Mononuclear cell (primary cell): ENCODE measurements around the gene CEP89. TPM values are rescaled to one million over a fixed set of nuclear protein-coding genes. Genes with fewer than 3 reads are reported as not detected.
"Not testable (repeated sequence)": the region's sequence is repeated elsewhere in the genome, so short reads cannot be mapped to it uniquely, and the experiment has no call there.

Experiments used
- H3K27me3 ChIP-seq: 2 replicates; pipeline ENCODE4 v1.6.0; 2011; ENCODE audit warnings: low read length, control low read depth; ENCODE audit not compliant: insufficient read depth
- H3K4me1 ChIP-seq: 2 replicates; pipeline ENCODE4 v1.5.1; 2011; ENCODE audit warnings: mild to moderate bottlenecking, low read length, control low read depth; ENCODE audit not compliant: insufficient read depth
- H3K4me3 ChIP-seq: 2 replicates; pipeline ENCODE4 v1.5.1; 2011; ENCODE audit warnings: mild to moderate bottlenecking, low read length, moderate library complexity
- H3K9me3 ChIP-seq: 2 replicates; pipeline ENCODE4 v1.5.1; 2011; ENCODE audit warnings: low read depth, mild to moderate bottlenecking, control low read depth, low read length
- total RNA-seq: library from RNA; depleted of rRNA; stranded (reverse); fragments of >200 nt; gene quantifications from one replicate; pipeline ENCODE4 v1.2.3, GENCODE V29; 2012

CEP89 gene
- total RNA-seq, 1 donor: 2.2 TPM

- H3K4me1 ChIP-seq: peaks cover 25% of the 10 kb centered on the region
- H3K27me3 ChIP-seq, H3K4me3 ChIP-seq, H3K9me3 ChIP-seq: not testable (repeated sequence)
Measured at GRCh38 chr19:32979807-32980206, 8.0 kb upstream of the CEP89 start.

GRCh38 chr19:32977813-32978212, 6.1 kb upstream of the CEP89 start:
- not testable (repeated sequence) for H3K27me3 ChIP-seq, H3K4me3 ChIP-seq, H3K9me3 ChIP-seq
- H3K4me1 ChIP-seq: peaks cover 25% of the 10 kb centered on the region

- Histone ChIP-seq H3K4me3 (no peak overlapping the region), H3K9me3 (no peaks in the 10 kb centered on the region), H3K4me1 (peaks cover 28% of the 10 kb centered on the region), H3K27me3 (no peaks in the 10 kb centered on the region)
Measured at GRCh38 chr19:32977280-32977679, 5.5 kb upstream of the CEP89 start.

GRCh38 chr19:32976223-32976805, 4.6 kb upstream of the CEP89 start:
- peaks cover 29% of the 10 kb centered on the region for H3K4me1 ChIP-seq
- H3K9me3 ChIP-seq: no peaks in the 10 kb centered on the region
- no peaks in the 10 kb centered on the region for H3K27me3 ChIP-seq

GRCh38 chr19:32971012-32971595, 654 bp downstream of the CEP89 start:
- Histone ChIP-seq H3K4me3 (peak overlapping the region; percentile 91), H3K4me1 (peaks cover 12% of the 10 kb centered on the region), H3K9me3 (no peaks in the 10 kb centered on the region), H3K27me3 (no peaks in the 10 kb centered on the region)

More at GRCh38 chr19:32976223-32976805, 4.6 kb upstream of the CEP89 start:
- no peak overlapping the region for H3K4me3 ChIP-seq

GRCh38 chr19:32969549-32969948, 2.2 kb downstream of the CEP89 start:
- Histone ChIP-seq H3K4me3 (no peak overlapping the region), H3K9me3 (no peaks in the 10 kb centered on the region), H3K27me3 (no peaks in the 10 kb centered on the region), H3K4me1 (peaks cover 12% of the 10 kb centered on the region)

- no peaks in the 10 kb centered on the region for H3K9me3 ChIP-seq
- no peaks in the 10 kb centered on the region for H3K27me3 ChIP-seq
- H3K4me1 ChIP-seq: peaks cover 8% of the 10 kb centered on the region
- H3K4me3 ChIP-seq: no peak overlapping the region
Measured at GRCh38 chr19:32966750-32967149, 5.0 kb downstream of the CEP89 start.

- H3K9me3 ChIP-seq: no peaks in the 10 kb centered on the region
- H3K27me3 ChIP-seq: no peaks in the 10 kb centered on the region
- no peak overlapping the region for H3K4me3 ChIP-seq
- H3K4me1 ChIP-seq: no peaks in the 10 kb centered on the region
Measured at GRCh38 chr19:32945260-32945659, 26.5 kb downstream of the CEP89 start.

GRCh38 chr19:32941273-32941672, 30.5 kb downstream of the CEP89 start:
- H3K4me1 ChIP-seq, H3K9me3 ChIP-seq, H3K27me3 ChIP-seq, H3K4me3 ChIP-seq: not testable (repeated sequence)

- Histone ChIP-seq H3K9me3 (no peaks in the 10 kb centered on the region), H3K27me3 (no peaks in the 10 kb centered on the region), H3K4me3 (no peak overlapping the region), H3K4me1 (no peaks in the 10 kb centered on the region)
Measured at GRCh38 chr19:32936065-32936464, 35.7 kb downstream of the CEP89 start.

- Histone ChIP-seq H3K27me3 (no peaks in the 10 kb centered on the region), H3K4me1 (no peaks in the 10 kb centered on the region), H3K9me3 (no peaks in the 10 kb centered on the region), H3K4me3 (no peak overlapping the region)
Measured at GRCh38 chr19:32935629-32936028, 36.1 kb downstream of the CEP89 start.

GRCh38 chr19:32933571-32933970, 38.2 kb downstream of the CEP89 start:
- Histone ChIP-seq H3K4me3 (no peak overlapping the region), H3K27me3 (no peaks in the 10 kb centered on the region), H3K9me3 (no peaks in the 10 kb centered on the region), H3K4me1 (no peaks in the 10 kb centered on the region)

- Histone ChIP-seq H3K27me3 (no peaks in the 10 kb centered on the region), H3K4me3 (no peak overlapping the region), H3K4me1 (no peaks in the 10 kb centered on the region), H3K9me3 (no peaks in the 10 kb centered on the region)
Measured at GRCh38 chr19:32930567-32930966, 41.2 kb downstream of the CEP89 start.

GRCh38 chr19:32928806-32929205, 43.0 kb downstream of the CEP89 start:
- Histone ChIP-seq H3K9me3 (no peaks in the 10 kb centered on the region), H3K27me3 (no peaks in the 10 kb centered on the region), H3K4me3 (no peak overlapping the region), H3K4me1 (no peaks in the 10 kb centered on the region)

GRCh38 chr19:32924200-32924599, 47.6 kb downstream of the CEP89 start:
- H3K9me3 ChIP-seq: no peaks in the 10 kb centered on the region
- H3K27me3 ChIP-seq: no peaks in the 10 kb centered on the region

GRCh38 chr19:32921624-32922023, 50.1 kb downstream of the CEP89 start:
- no peaks in the 10 kb centered on the region for H3K4me1 ChIP-seq
- H3K27me3 ChIP-seq: no peaks in the 10 kb centered on the region
- H3K4me3 ChIP-seq: no peak overlapping the region
- no peaks in the 10 kb centered on the region for H3K9me3 ChIP-seq

More at GRCh38 chr19:32924200-32924599, 47.6 kb downstream of the CEP89 start:
- H3K4me3 ChIP-seq: no peak overlapping the region
- H3K4me1 ChIP-seq: no peaks in the 10 kb centered on the region
